K562 treated with DMSO at 1 percent for 4 hours (cell line): ENCODE results near the gene OPN4. TPM values are rescaled to one million over a fixed set of nuclear protein-coding genes. Genes with fewer than 3 reads are reported as not detected.

Experiments
- total RNA-seq: library from RNA; unstranded; fragments of 300-600 nt; gene quantifications from 2 replicates; pipeline ENCODE4 v1.2.3, GENCODE V29; 2022; ENCODE audit not compliant: insufficient read depth

OPN4 gene
- total RNA-seq = not detected in 2 replicates

GRCh38 chr10:86654411-86655172 is at the start of gene OPN4:
Gene OPN4 (plus strand): TSS chr10:86654547. CDS start chr10:86654784, 237 bp downstream.

GRCh38 chr10:86668297-86669165 is 14.2 kb downstream of the OPN4 start, which contains the start of gene LDB3:
Gene LDB3 (plus strand): TSS chr10:86668511. CDS start chr10:86668692, 181 bp downstream.

Other genes with a start within 250 kb of the OPN4 start
- gene WAPL, start 132.8 kb upstream of the OPN4 start, total RNA-seq = 11.5 and 13.1 TPM in 2 replicates
- gene LDB3, start 14.0 kb downstream of the OPN4 start, total RNA-seq = not detected in 2 replicates
- 5.7 and 7.5 TPM in 2 replicates for gene BMPR1A, start 102.1 kb downstream of the OPN4 start, total RNA-seq